GM12872 (cell line): ENCODE results near the gene LETM1.

Experiments used
- TF ChIP-seq, protein P1 (sequence below): IDR thresholded peaks from 3 replicates; pipeline ENCODE4 v1.5.1; 2011; ENCODE audit warnings: low read depth, mild to moderate bottlenecking, low read length, moderate library complexity; ENCODE audit not compliant: insufficient read depth

Gene LETM1

GRCh38 chr4:1866189-1866661, 10.3 kb upstream of the LETM1 start:
- TF ChIP-seq, protein P1, sequence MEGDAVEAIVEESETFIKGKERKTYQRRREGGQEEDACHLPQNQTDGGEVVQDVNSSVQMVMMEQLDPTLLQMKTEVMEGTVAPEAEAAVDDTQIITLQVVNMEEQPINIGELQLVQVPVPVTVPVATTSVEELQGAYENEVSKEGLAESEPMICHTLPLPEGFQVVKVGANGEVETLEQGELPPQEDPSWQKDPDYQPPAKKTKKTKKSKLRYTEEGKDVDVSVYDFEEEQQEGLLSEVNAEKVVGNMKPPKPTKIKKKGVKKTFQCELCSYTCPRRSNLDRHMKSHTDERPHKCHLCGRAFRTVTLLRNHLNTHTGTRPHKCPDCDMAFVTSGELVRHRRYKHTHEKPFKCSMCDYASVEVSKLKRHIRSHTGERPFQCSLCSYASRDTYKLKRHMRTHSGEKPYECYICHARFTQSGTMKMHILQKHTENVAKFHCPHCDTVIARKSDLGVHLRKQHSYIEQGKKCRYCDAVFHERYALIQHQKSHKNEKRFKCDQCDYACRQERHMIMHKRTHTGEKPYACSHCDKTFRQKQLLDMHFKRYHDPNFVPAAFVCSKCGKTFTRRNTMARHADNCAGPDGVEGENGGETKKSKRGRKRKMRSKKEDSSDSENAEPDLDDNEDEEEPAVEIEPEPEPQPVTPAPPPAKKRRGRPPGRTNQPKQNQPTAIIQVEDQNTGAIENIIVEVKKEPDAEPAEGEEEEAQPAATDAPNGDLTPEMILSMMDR = no peak

DNA sequence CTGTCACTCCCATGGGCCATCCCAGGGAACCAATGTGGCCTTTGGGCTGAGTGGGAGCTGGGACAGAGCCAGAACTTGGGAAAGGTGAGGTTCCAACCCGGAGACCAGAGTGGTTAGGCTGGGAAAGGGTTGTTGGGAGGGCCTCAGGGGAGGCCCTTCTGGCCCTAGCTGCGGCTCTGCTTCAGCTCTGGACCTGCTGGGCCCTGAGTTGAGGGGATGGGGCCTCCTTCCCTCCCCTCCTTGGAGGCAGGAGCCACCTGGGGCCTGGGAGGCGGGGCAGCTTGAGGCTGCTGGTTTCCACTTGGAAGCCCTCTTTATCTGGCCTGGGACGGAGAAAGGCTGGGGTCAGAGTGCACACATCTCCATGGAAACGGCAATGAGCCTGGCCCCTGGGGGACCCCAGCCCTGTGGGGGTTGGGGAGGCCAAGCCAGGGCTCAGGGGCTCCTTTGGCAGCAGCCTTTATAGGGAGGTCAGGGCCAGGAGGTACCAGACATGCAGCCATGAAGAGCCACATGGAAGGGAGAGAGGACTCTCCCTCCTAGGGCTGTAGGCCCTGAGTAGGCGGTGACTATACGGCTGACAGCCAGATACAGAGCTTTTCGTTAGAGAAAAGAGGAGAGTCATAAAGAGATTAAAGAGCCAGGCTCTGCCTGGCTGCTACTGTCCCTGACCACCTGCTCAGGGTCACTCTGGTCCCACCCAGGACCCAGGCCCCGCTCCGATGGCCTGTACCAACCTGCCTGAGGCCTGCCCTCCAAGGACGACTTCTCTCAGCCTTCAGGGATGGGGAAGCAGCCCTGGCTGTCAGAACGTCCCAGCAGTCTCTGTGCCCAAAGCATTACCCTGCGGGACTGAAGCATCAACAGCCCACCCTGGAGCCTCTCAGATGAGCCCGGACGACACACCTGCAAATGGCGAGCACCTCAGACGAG, 8.4 kb upstream of the LETM1 start:
- TF ChIP-seq, protein P1 = no peak

DNA sequence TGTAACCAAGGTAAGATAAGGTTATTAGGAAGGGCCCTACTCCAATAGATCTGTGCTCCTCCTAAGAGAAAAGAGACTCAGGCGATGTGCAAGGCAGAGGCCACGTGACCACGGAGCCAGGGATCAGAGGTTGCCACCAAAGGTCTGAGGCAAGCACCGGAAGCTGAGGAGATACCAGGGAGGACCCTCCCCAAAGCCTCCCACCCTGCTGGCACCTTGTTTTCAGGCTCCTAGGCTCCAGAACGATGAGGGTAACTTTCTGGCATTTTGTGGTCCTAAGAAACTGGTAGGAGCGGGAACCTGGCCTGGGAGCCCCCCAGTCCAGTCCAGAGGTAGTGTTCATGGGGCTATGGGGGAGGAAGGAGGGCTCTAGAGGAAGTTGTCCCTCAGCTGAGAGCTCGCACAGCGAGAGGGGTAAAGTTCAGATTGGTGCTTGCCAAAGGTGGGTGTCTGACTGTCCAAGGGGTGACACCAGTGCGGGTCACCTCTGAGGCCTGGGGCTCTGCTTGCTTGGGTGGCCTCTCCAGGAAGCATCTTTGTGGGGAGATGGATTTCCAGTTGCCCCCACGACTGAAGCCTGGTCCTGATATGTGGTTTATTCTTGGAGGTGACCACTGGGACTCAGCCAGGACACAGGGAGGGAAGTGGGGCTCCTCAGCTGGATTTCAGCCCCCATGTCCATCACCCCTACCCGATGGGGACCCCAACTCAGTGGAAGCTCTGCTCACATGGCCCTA, 7.5 kb upstream of the LETM1 start:
- TF ChIP-seq, protein P1 = no peak

GRCh38 chr4:1862961-1863296, 7.0 kb upstream of the LETM1 start:
- TF ChIP-seq, protein P1 = no peak

GRCh38 chr4:1862055-1862911, 6.3 kb upstream of the LETM1 start:
- TF ChIP-seq, protein P1 = no peak

- TF ChIP-seq, protein P1 = no peak
Observed at GRCh38 chr4:1859389-1859753, 3.4 kb upstream of the LETM1 start.

DNA sequence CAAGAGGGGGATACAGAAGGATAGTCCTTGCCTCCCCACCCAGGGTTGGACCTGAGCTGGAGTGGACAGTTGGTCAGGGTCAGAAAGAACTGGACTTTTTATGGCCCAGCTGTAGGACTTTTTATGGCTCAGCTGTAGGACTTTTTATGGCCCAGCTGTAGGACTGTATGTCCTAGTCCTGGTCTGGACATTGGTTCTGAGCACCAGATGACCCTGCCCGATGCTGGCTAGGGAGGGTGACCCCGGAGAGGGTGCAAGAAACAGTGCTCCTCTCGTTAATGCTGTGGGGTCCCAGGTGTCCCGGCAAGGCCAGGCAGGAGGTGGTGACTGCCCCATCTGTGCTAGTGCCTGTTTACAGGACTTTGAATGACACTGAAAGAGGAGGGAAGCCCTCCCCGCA, 2.0 kb upstream of the LETM1 start:
- TF ChIP-seq, protein P1 = no peak
